GM12892 (cell line): ENCODE results near the gene TGIF1.

Experiments used
- POLR2A ChIP-seq: IDR thresholded peaks from 2 replicates; pipeline ENCODE4 v1.6.1; 2011; ENCODE audit warnings: low read depth, low read length, control low read depth
- TAF1 ChIP-seq: IDR thresholded peaks from 2 replicates; pipeline ENCODE4 v1.6.1; 2011; ENCODE audit warnings: low read depth, mild to moderate bottlenecking, control low read depth, low read length, borderline replicate concordance

DNA sequence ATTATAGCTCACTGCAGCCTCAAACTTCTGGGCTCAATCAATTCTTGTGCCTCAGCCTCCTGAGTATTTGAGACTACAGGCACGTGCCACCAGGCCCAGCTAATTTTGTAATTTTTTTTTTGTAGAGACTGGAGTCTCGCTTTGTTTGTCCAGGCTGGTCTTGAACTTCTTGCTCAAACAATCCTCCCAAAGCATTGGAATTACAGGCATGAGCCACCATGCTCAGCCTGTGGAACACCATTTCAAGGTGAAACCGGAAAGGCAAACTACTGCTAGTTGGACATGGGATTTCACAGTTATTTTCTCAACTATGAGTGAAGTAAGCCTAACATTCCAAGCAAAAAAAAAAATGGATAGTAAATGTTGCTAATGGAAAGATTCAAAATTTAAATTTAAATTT, 20.9 kb upstream of the TGIF1 start:
- TF ChIP-seq POLR2A (no peak), TAF1 (no peak)
